ENCODE measurements around the gene FRY.

GRCh38 chr13:32017474-32017873, 14.1 kb upstream of the FRY start:
- TF ChIP-seq POLR2A (IDR thresholded peaks at IDR 0.05; ENCODE audit: low read length) = no peak
- TF ChIP-seq GATA1 (IDR thresholded peaks at IDR 0.05; ENCODE audit: low read depth, low read length) = no peak

All from erythroblast (primary cell).